ENCODE results near the gene KAT8.
"Not testable (repeated sequence)": the region's sequence is repeated elsewhere in the genome, so short reads cannot be mapped to it uniquely, and the experiment has no call there.

Gene KAT8

GRCh38 chr16:31149894-31150890 is 32.7 kb downstream of the KAT8 start, which contains the start of gene PRSS36:
Gene PRSS36 (minus strand): TSS chr16:31150066. CDS start chr16:31150035, 31 bp downstream.
- DNase-seq, result no peak

- peak; percentile 69 for DNase-seq
Measured at GRCh38 chr16:31150976-31151375, 33.5 kb downstream of the KAT8 start.

GRCh38 chr16:31157136-31157535 is 39.7 kb downstream of the KAT8 start:
- DNase-seq, result peak; percentile 86

- peak; percentile 50 for DNase-seq
Measured at GRCh38 chr16:31167315-31167714, 49.9 kb downstream of the KAT8 start.

GRCh38 chr16:31168848-31169247 is 51.4 kb downstream of the KAT8 start:
- no peak for DNase-seq

- DNase-seq, result not testable (repeated sequence)
Measured at GRCh38 chr16:31170048-31170447, 52.6 kb downstream of the KAT8 start.

- DNase-seq, result peak; percentile 96
Measured at GRCh38 chr16:31177136-31177535, 59.7 kb downstream of the KAT8 start.

- DNase-seq, result no peak
Measured at GRCh38 chr16:31179219-31179746, 61.8 kb downstream of the KAT8 start.

GRCh38 chr16:31179747-31180459 is 62.4 kb downstream of the KAT8 start, which contains the start of gene FUS:
Gene FUS (plus strand): TSS chr16:31180139. CDS start chr16:31180215, 76 bp downstream.
- DNase-seq, result peak; percentile 78
